CD14-positive monocyte (primary cell): ENCODE results near the gene ASPHD2. TPM values are rescaled to one million over a fixed set of nuclear protein-coding genes. Genes with fewer than 3 reads are reported as not detected.

ENCODE experiments used
- DNase-seq, 3 donors: peaks; one replicate each; pipeline ENCODE4 v3.0.0-alpha.2; 2011 to 2022
- H2AFZ ChIP-seq: 2 replicates; pipeline ENCODE4 v1.6.0; 2012; ENCODE audit warnings: mild to moderate bottlenecking, low read depth, low read length, inconsistent platforms; ENCODE audit not compliant: insufficient read depth, poor library complexity, severe bottlenecking
- H3K27ac ChIP-seq, 2 donors: 1 replicate in 1 of 2; 2 replicates in 1 of 2; pipeline ENCODE4 v1.5.1; 2012 to 2013; ENCODE audit warnings: low read length in 2 of 2, control low read depth in 1 of 2, inconsistent platforms in 1 of 2, low read depth in 1 of 2, mild to moderate bottlenecking in 1 of 2
- H3K27me3 ChIP-seq, 2 donors: one replicate each; pipeline versions ENCODE4 v1.6.0 to v1.6.1; 2011 to 2013; ENCODE audit warnings: low read length in 2 of 2; ENCODE audit not compliant: control insufficient read depth in 2 of 2, insufficient read depth in 2 of 2
- H3K36me3 ChIP-seq, 2 donors: replicated peaks in 1 of 2; 1 replicate in 1 of 2; 2 replicates in 1 of 2; pipeline versions ENCODE4 v1.5.1 to v1.6.1; 2012 to 2013; ENCODE audit warnings: low read length in 2 of 2, control low read depth in 1 of 2, inconsistent platforms in 1 of 2, mild to moderate bottlenecking in 1 of 2; ENCODE audit not compliant: insufficient read depth in 2 of 2, control insufficient read depth in 1 of 2
- H3K4me1 ChIP-seq, 2 donors: 1 replicate in 1 of 2; 2 replicates in 1 of 2; pipeline versions ENCODE4 v1.5.1 to v1.6.1; 2012 to 2013; ENCODE audit warnings: low read length in 2 of 2, control low read depth in 1 of 2, inconsistent platforms in 1 of 2, mild to moderate bottlenecking in 1 of 2, moderate library complexity in 1 of 2; ENCODE audit not compliant: insufficient read depth in 2 of 2, control insufficient read depth in 1 of 2
- H3K4me2 ChIP-seq: replicated peaks from 2 replicates; pipeline ENCODE3; 2012; ENCODE audit warnings: low read length, moderate library complexity, mild to moderate bottlenecking; ENCODE audit not compliant: poor library complexity, severe bottlenecking; ENCODE audit errors: extremely low read depth
- H3K4me3 ChIP-seq, 3 experiments: fragments of 200-600 bp in 1 of 3; sonication (generic) in 1 of 3; replicated peaks in 1 of 3; 1 replicate in 2 of 3; 2 replicates in 1 of 3; pipeline ENCODE4 v1.5.1; 2011 to 2013; ENCODE audit warnings: low read length in 3 of 3, mild to moderate bottlenecking in 3 of 3, control low read depth in 2 of 3, low read depth in 2 of 3, inconsistent platforms in 1 of 3, moderate library complexity in 1 of 3
- H3K79me2 ChIP-seq: 2 replicates; pipeline ENCODE4 v1.6.0; 2012; ENCODE audit warnings: mild to moderate bottlenecking, control low read depth, inconsistent platforms, low read length, moderate library complexity; ENCODE audit not compliant: insufficient read depth
- H3K9ac ChIP-seq: 2 replicates; pipeline ENCODE4 v1.6.0; 2017; ENCODE audit warnings: low read length, mild to moderate bottlenecking; ENCODE audit not compliant: insufficient read depth, poor library complexity, severe bottlenecking
- H3K9me3 ChIP-seq, 2 donors: replicated peaks in 1 of 2; 1 replicate in 1 of 2; 2 replicates in 1 of 2; pipeline versions ENCODE4 v1.5.1 to v1.6.1; 2012 to 2013; ENCODE audit warnings: low read length in 2 of 2, control low read depth in 1 of 2; ENCODE audit not compliant: control insufficient read depth in 1 of 2, insufficient read depth in 1 of 2
- H4K20me1 ChIP-seq: 2 replicates; pipeline ENCODE4 v1.6.0; 2012; ENCODE audit warnings: mild to moderate bottlenecking, low read length, control low read depth, moderate library complexity; ENCODE audit not compliant: insufficient read depth
- H3K27ac Mint-ChIP-seq, 7 donors: one replicate each; pipeline ENCODE4 v1.8.0; 2020; ENCODE audit warnings: mild to moderate bottlenecking in 7 of 7, mixed read lengths in 7 of 7, moderate library complexity in 6 of 7, inconsistent platforms in 2 of 7
- H3K27me3 Mint-ChIP-seq, 3 donors: one replicate each; pipeline ENCODE4 v1.8.0; 2021 to 2022; ENCODE audit warnings: low read depth in 3 of 3, mild to moderate bottlenecking in 3 of 3, mixed read lengths in 3 of 3, moderate library complexity in 3 of 3, inconsistent platforms in 1 of 3
- H3K36me3 Mint-ChIP-seq, 2 donors: one replicate each; pipeline ENCODE4 v1.8.0; 2020; ENCODE audit warnings: mixed read lengths in 2 of 2, inconsistent platforms in 1 of 2, mild to moderate bottlenecking in 1 of 2
- H3K4me1 Mint-ChIP-seq: one replicate; pipeline ENCODE4 v1.8.0; 2020; ENCODE audit warnings: mild to moderate bottlenecking, mixed read lengths
- H3K4me3 Mint-ChIP-seq, 2 donors: one replicate each; pipeline ENCODE4 v1.8.0; 2020; ENCODE audit warnings: mild to moderate bottlenecking in 2 of 2, mixed read lengths in 2 of 2, moderate library complexity in 1 of 2
- H3K9me3 Mint-ChIP-seq, 7 donors: one replicate each; pipeline ENCODE4 v1.8.0; 2020 to 2022; ENCODE audit warnings: mixed read lengths in 7 of 7, mild to moderate bottlenecking in 6 of 7, moderate library complexity in 6 of 7, inconsistent platforms in 2 of 7
- WGBS: methylation state at CpG from one replicate; pipeline ENCODE4 v1.1.5; 2013; ENCODE audit warnings: missing lambda C conversion rate; ENCODE audit not compliant: insufficient coverage; 5-methylcytosine and 5-hydroxymethylcytosine counted together
- intact Hi-C, 2 donors: fragments of 100-400 bp; cut with micrococcal nuclease; formaldehyde crosslinking; loops; one replicate each; pipeline versions ENCODE4 v1.15.0 to v1.15.1; 2023
- polyA plus RNA-seq, 3 donors: library from polyadenylated mRNA; depleted of rRNA in 1 of 3; unstranded in 2 of 3; stranded (reverse) in 1 of 3; fragments of 300-500 nt in 2 of 3; fragments of >200 nt in 1 of 3; fragmentation: Illumina TruSeq in 2 of 3; gene quantifications; 1 replicate in 2 of 3; 2 replicates in 1 of 3; pipeline ENCODE4 v1.2.3, GENCODE V29; 2012 to 2021
- TF ChIP-seq, protein P1 (sequence below): fragments of 200-600 bp; IDR thresholded peaks from one replicate; pipeline ENCODE4 v1.8.0; 2022; ENCODE audit warnings: antibody characterized with exemption, mild to moderate bottlenecking

The ASPHD2 gene
- polyA plus RNA-seq, 3 donors, result 2.6 to 6.2 (median 4.1) TPM

DNA sequence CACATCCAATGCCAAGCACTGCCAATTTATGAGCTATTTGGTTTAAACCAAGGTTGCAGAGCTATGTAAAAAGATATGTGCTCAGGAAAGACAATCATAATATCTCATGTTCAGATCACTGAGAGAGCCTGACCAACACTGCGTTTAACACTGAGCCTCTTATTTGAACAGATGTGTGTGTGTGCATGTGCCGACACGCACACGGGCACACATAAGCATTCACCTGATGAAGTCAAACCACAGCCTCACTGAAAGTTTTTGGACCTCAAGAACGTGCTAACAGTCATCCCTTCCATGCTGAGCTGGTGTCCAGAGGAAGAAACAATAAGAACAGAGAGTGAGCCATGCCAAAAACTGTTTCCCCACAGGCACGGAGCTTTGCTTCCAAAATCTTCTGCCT is 31.1 kb downstream of the ASPHD2 start:
- Histone ChIP-seq H4K20me1 (no peaks in the 10 kb centered on the region), H3K79me2 (no peaks in the 10 kb centered on the region), H2AFZ (no peak overlapping the region), H3K9ac (no peak overlapping the region), H3K36me3 (peaks cover 50 to 85% of the 10 kb centered on the region in 2 donors), H3K9me3 (no peaks in the 10 kb centered on the region), H3K4me3 (no peak overlapping the region), H3K27me3 (no peaks in the 10 kb centered on the region), H3K4me2 (no peak overlapping the region), H3K4me1 (no peaks in the 10 kb centered on the region), H3K27ac (no peak overlapping the region)
- whole genome bisulfite sequencing, result 100% methylated on average over 2 of the region's 6 CpGs
- Mint-ChIP-seq H3K36me3 (peaks cover 57 to 71% of the 10 kb centered on the region in 2 donors), H3K4me3 (no peak overlapping the region), H3K9me3 (peaks cover 0 to 1% (median 0%) of the 10 kb centered on the region in 7 donors), H3K27ac (no peak overlapping the region), H3K4me1 (peaks cover 7% of the 10 kb centered on the region), H3K27me3 (no peaks in the 10 kb centered on the region)
- intact Hi-C loops, result no loop called here
- TF ChIP-seq, protein P1, sequence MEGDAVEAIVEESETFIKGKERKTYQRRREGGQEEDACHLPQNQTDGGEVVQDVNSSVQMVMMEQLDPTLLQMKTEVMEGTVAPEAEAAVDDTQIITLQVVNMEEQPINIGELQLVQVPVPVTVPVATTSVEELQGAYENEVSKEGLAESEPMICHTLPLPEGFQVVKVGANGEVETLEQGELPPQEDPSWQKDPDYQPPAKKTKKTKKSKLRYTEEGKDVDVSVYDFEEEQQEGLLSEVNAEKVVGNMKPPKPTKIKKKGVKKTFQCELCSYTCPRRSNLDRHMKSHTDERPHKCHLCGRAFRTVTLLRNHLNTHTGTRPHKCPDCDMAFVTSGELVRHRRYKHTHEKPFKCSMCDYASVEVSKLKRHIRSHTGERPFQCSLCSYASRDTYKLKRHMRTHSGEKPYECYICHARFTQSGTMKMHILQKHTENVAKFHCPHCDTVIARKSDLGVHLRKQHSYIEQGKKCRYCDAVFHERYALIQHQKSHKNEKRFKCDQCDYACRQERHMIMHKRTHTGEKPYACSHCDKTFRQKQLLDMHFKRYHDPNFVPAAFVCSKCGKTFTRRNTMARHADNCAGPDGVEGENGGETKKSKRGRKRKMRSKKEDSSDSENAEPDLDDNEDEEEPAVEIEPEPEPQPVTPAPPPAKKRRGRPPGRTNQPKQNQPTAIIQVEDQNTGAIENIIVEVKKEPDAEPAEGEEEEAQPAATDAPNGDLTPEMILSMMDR, result no peak
- no peak for DNase-seq

DNA sequence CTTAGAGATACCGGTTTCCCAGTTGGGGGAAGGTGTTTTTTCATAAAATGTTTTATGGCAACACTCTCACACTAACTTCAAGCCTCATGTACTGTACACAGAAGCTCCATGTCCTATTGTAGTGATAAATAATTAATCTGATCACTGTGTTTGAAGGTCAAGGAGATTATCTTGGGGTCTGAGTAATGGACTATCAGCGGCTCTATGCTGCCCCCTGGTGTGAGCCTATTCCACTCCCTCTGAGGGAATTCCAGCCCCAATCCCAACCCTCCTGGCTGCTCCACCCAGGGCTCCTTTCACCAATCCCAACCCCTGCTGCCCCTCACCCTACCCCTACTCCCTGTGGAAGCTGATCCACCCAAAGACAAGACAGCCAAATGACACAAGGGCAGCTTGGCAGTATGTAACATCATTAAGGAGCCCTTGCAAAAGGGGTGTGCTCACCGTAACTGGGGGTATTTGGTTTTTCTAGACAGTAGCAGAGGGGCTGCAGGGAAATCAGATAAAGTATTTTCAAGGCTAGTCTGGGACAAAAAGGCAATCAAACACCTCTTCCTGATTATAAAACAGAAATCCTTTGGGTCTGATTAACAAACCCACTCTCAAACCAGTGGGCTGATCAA is 32.2 kb downstream of the ASPHD2 start:
- Histone ChIP-seq H3K4me3 (no peak overlapping the region), H3K27me3 (no peaks in the 10 kb centered on the region), H3K9me3 (no peaks in the 10 kb centered on the region), H3K36me3 (peaks cover 57 to 90% of the 10 kb centered on the region in 2 donors), H3K9ac (no peak overlapping the region), H4K20me1 (no peaks in the 10 kb centered on the region), H2AFZ (no peak overlapping the region), H3K27ac (no peak overlapping the region), H3K79me2 (no peaks in the 10 kb centered on the region), H3K4me1 (no peaks in the 10 kb centered on the region), H3K4me2 (no peak overlapping the region)
- peaks cover 64 to 73% of the 10 kb centered on the region in 2 donors for H3K36me3 Mint-ChIP-seq
- H3K4me1 Mint-ChIP-seq, result peaks cover 7% of the 10 kb centered on the region
- H3K4me3 Mint-ChIP-seq, result no peak overlapping the region
- no peak overlapping the region for H3K27ac Mint-ChIP-seq
- TF ChIP-seq, protein P1, result peak; percentile 85
- no peaks in the 10 kb centered on the region for H3K9me3 Mint-ChIP-seq
- intact Hi-C loops, result loop anchor here in 1 of 2 donors (1.0 kb wide), 1 partner anchor 63 kb away; no protein-coding TSS in a partner anchor
- WGBS, result no CpG with 5 or more reads among the region's 3 CpGs
- peaks cover 0 to 3% (median 0%) of the 10 kb centered on the region in 3 donors for H3K27me3 Mint-ChIP-seq
- DNase-seq, result peak in 2 of 3 donors; percentile 44 to 55
